Loucy (cell line): ENCODE data around the gene TSPO2.

Experiments used
- H2AFZ ChIP-seq: fragments of 200-600 bp; sonication (generic); 2 replicates; pipeline ENCODE4 v1.6.0; 2016; ENCODE audit warnings: antibody characterized with exemption, mild to moderate bottlenecking, low read length, moderate library complexity
- H3F3A ChIP-seq: fragments of 200-600 bp; 2 replicates; pipeline ENCODE4 v1.6.0; 2016; ENCODE audit warnings: antibody characterized with exemption, low read depth, mild to moderate bottlenecking
- H3K27me3 ChIP-seq: fragments of 200-600 bp; sonication (generic); 2 replicates; pipeline ENCODE4 v1.6.1; 2014; ENCODE audit warnings: low read length, mild to moderate bottlenecking; ENCODE audit not compliant: insufficient read depth, poor library complexity, severe bottlenecking
- H3K36me3 ChIP-seq: fragments of 200-600 bp; sonication (generic); 2 replicates; pipeline ENCODE4 v1.6.1; 2016; ENCODE audit warnings: low read length; ENCODE audit not compliant: insufficient read depth
- H3K4me1 ChIP-seq: fragments of 200-600 bp; sonication (generic); 2 replicates; pipeline ENCODE4 v1.5.1; 2014; ENCODE audit warnings: low read length, mild to moderate bottlenecking; ENCODE audit not compliant: insufficient read depth, poor library complexity, severe bottlenecking
- H3K4me2 ChIP-seq: fragments of 200-600 bp; sonication (generic); 2 replicates; pipeline ENCODE4 v1.6.0; 2014; ENCODE audit warnings: antibody characterized with exemption, low read length, low read depth, mild to moderate bottlenecking; ENCODE audit not compliant: poor library complexity, severe bottlenecking
- H3K4me3 ChIP-seq: fragments of 200-600 bp; sonication (generic); 2 replicates; pipeline ENCODE4 v1.5.1; 2014; ENCODE audit warnings: low read length, mild to moderate bottlenecking, mixed read lengths; ENCODE audit not compliant: poor library complexity, severe bottlenecking
- H3K79me2 ChIP-seq: fragments of 200-600 bp; sonication (generic); 2 replicates; pipeline ENCODE4 v1.6.1; 2014; ENCODE audit warnings: low read length; ENCODE audit not compliant: insufficient read depth
- H3K9ac ChIP-seq: fragments of 200-600 bp; sonication (generic); 2 replicates; pipeline ENCODE4 v1.6.0; 2014; ENCODE audit warnings: mild to moderate bottlenecking, low read depth, low read length, moderate library complexity; ENCODE audit not compliant: poor library complexity, severe bottlenecking
- H3K9me2 ChIP-seq: fragments of 200-600 bp; sonication (generic); replicated peaks from 2 replicates; pipeline ENCODE4 v1.6.1; 2016; ENCODE audit warnings: low read depth, low read length, mixed read lengths
- H3K9me3 ChIP-seq: fragments of 200-600 bp; sonication (generic); 2 replicates; pipeline ENCODE4 v1.6.1; 2014; ENCODE audit warnings: mild to moderate bottlenecking, antibody characterized with exemption, low read length, low read depth; ENCODE audit not compliant: insufficient read depth
- H4K20me1 ChIP-seq: fragments of 200-600 bp; sonication (generic); 2 replicates; pipeline ENCODE4 v1.6.0; 2014; ENCODE audit warnings: antibody characterized with exemption, low read length, mild to moderate bottlenecking; ENCODE audit not compliant: insufficient read depth, poor library complexity, severe bottlenecking
- EZH2phosphoT487 ChIP-seq: fragments of 200-600 bp; IDR thresholded peaks from 2 replicates; pipeline ENCODE4 v1.6.1; 2018; ENCODE audit warnings: antibody characterized with exemption, mild to moderate bottlenecking, moderate library complexity, borderline replicate concordance
- TF ChIP-seq, protein P1 (sequence below): fragments of 200-600 bp; sonication (generic); conservative IDR thresholded peaks from 2 replicates; pipeline ENCODE4 v1.5.1; 2014; ENCODE audit warnings: mild to moderate bottlenecking, antibody characterized with exemption, low read length

TSPO2 gene

DNA sequence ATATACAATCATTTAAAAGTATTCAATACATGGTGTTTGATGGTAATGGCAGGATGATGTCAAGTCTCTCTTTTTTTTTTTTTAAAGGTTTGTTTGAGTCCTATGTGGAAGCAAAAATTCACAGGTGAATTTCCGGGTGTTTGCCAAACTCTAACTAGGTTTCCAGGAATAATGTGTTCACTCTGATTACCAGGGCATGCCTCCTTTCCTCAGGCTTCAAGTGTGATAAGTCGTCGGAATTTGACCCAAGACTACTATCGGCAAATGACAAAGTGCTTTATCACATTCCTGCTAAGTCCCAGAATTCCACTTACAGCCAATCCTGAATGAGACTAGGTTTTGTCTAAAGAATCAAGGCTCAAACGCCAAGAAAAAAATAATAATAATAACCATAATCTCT lies 22.6 kb downstream of the TSPO2 start:
- Histone ChIP-seq H3K4me2 (no peak overlapping the region), H3K4me3 (no peak overlapping the region), H3F3A (peaks cover 4% of the 10 kb centered on the region; the same call in 1 of the 2 replicates), H3K9me2 (no peaks in the 10 kb centered on the region), H3K27me3 (no peaks in the 10 kb centered on the region), H3K9ac (no peak overlapping the region), H3K36me3 (no peaks in the 10 kb centered on the region; the same call in 1 of the 2 replicates), H3K4me1 (peaks cover 23% of the 10 kb centered on the region), H3K79me2 (peaks cover 10% of the 10 kb centered on the region; the same call in 1 of the 2 replicates), H2AFZ (no peak overlapping the region), H4K20me1 (no peaks in the 10 kb centered on the region), H3K9me3 (no peaks in the 10 kb centered on the region)
- TF ChIP-seq, protein P1, sequence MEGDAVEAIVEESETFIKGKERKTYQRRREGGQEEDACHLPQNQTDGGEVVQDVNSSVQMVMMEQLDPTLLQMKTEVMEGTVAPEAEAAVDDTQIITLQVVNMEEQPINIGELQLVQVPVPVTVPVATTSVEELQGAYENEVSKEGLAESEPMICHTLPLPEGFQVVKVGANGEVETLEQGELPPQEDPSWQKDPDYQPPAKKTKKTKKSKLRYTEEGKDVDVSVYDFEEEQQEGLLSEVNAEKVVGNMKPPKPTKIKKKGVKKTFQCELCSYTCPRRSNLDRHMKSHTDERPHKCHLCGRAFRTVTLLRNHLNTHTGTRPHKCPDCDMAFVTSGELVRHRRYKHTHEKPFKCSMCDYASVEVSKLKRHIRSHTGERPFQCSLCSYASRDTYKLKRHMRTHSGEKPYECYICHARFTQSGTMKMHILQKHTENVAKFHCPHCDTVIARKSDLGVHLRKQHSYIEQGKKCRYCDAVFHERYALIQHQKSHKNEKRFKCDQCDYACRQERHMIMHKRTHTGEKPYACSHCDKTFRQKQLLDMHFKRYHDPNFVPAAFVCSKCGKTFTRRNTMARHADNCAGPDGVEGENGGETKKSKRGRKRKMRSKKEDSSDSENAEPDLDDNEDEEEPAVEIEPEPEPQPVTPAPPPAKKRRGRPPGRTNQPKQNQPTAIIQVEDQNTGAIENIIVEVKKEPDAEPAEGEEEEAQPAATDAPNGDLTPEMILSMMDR = no peak
- TF ChIP-seq EZH2phosphoT487 = no peak

GRCh38 chr6:41065550-41066026 lies 23.3 kb downstream of the TSPO2 start:
- no peaks in the 10 kb centered on the region for H3K9me3 ChIP-seq
- H3K27me3 ChIP-seq = no peaks in the 10 kb centered on the region
- H3K9ac ChIP-seq = no peak overlapping the region
- H3K36me3 ChIP-seq = no peaks in the 10 kb centered on the region; the same call in 1 of the 2 replicates
- H3K4me1 ChIP-seq = peaks cover 29% of the 10 kb centered on the region
- no peaks in the 10 kb centered on the region for H4K20me1 ChIP-seq
- no peaks in the 10 kb centered on the region for H3K9me2 ChIP-seq
- TF ChIP-seq, protein P1 = no peak
- no peak for TF ChIP-seq EZH2phosphoT487
- peaks cover 4% of the 10 kb centered on the region; the same call in 1 of the 2 replicates for H3F3A ChIP-seq
- no peak overlapping the region for H3K4me3 ChIP-seq
- H3K79me2 ChIP-seq = peaks cover 17% of the 10 kb centered on the region
- H2AFZ ChIP-seq = no peak overlapping the region
- no peak overlapping the region for H3K4me2 ChIP-seq

DNA sequence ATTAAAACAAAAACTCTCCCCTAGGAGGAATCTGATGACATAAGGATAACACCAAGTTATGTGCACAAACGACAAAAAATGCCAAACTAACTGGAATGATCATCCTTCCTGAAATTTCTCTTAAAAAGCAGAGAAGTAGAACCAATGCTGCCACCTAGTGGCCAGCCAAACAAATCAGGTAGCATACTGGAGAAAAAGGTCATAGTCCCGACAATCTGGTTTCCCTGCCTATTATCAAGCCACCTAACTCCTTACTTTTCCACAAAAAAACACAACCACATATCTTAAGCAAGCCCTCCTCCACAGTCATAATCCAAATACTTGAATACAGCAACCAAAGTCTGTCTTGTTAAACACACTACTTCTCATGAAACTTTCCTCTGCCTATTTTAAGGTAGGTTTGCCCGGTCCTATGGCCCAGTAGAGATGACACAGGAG lies 24.6 kb downstream of the TSPO2 start:
- Histone ChIP-seq H3K4me2 (no peak overlapping the region), H3K27me3 (no peaks in the 10 kb centered on the region), H3F3A (peaks cover 8% of the 10 kb centered on the region), H2AFZ (no peak overlapping the region), H3K4me3 (no peak overlapping the region), H3K36me3 (no peaks in the 10 kb centered on the region; the same call in 1 of the 2 replicates), H3K4me1 (peaks cover 40% of the 10 kb centered on the region), H3K9ac (no peak overlapping the region), H3K79me2 (peaks cover 27% of the 10 kb centered on the region), H3K9me3 (no peaks in the 10 kb centered on the region), H3K9me2 (no peaks in the 10 kb centered on the region), H4K20me1 (no peaks in the 10 kb centered on the region)
- TF ChIP-seq EZH2phosphoT487 = no peak
- TF ChIP-seq, protein P1 = peak; percentile 93
